H1 (cell line): ENCODE measurements around the gene CORO7. TPM values are rescaled to one million over a fixed set of nuclear protein-coding genes. Genes with fewer than 3 reads are reported as not detected.

Experiments
- CTCF ChIA-PET: fragments of 300-600 bp; sonication (Branson Sonifier 250); formaldehyde crosslinking; loops from one replicate; lab custom pipeline; 2021; ENCODE audit not compliant: partially characterized antibody; lab: Charles Lee
- POLR2A ChIA-PET: fragments of 300-600 bp; sonication (Branson Sonifier 250); formaldehyde crosslinking; loops from one replicate; lab custom pipeline; 2021; ENCODE audit warnings: inconsistent platforms; ENCODE audit not compliant: partially characterized antibody; lab: Charles Lee
- DNase-seq, 2 experiments: peaks; one replicate each; pipeline versions ENCODE4 v3.0.0 to v3.0.0-alpha.2; 2010 to 2022; ENCODE audit warnings: low spot score in 2 of 2, low read depth in 1 of 2, mixed read lengths in 1 of 2
- FAIRE-seq: peaks from 2 replicates; lab custom pipeline; 2011; peaks lifted over from hg19 to GRCh38; lab: Jason Lieb, UNC
- H2AFZ ChIP-seq: 2 replicates; pipeline ENCODE4 v1.8.1; 2012; ENCODE audit warnings: low read length, inconsistent platforms
- H2AK5ac ChIP-seq: 2 replicates; pipeline ENCODE4 v1.6.1; 2013; ENCODE audit warnings: low read depth, low read length
- H2BK120ac ChIP-seq: replicated peaks from 2 replicates; pipeline ENCODE3; 2013; ENCODE audit warnings: low read depth, low read length, inconsistent platforms
- H2BK12ac ChIP-seq: 2 replicates; pipeline ENCODE4 v1.6.1; 2013; ENCODE audit warnings: low read depth, low read length
- H2BK15ac ChIP-seq: 2 replicates; pipeline ENCODE4 v1.6.1; 2013; ENCODE audit warnings: low read length
- H2BK20ac ChIP-seq: 2 replicates; pipeline ENCODE4 v1.6.1; 2013; ENCODE audit warnings: low read length
- H2BK5ac ChIP-seq: 2 replicates; pipeline ENCODE4 v1.6.1; 2013; ENCODE audit warnings: low read depth, low read length
- H3K14ac ChIP-seq: 2 replicates; pipeline ENCODE4 v1.6.1; 2013; ENCODE audit warnings: inconsistent platforms; ENCODE audit not compliant: insufficient read length
- H3K18ac ChIP-seq: 2 replicates; pipeline ENCODE4 v1.6.1; 2013; ENCODE audit warnings: low read length; ENCODE audit errors: extremely low read depth
- H3K23ac ChIP-seq: 2 replicates; pipeline ENCODE4 v1.6.1; 2013; ENCODE audit warnings: inconsistent platforms; ENCODE audit not compliant: insufficient read length
- H3K23me2 ChIP-seq: 2 replicates; pipeline ENCODE4 v1.6.1; 2013; ENCODE audit warnings: low read depth, low read length
- H3K27ac ChIP-seq: 2 replicates; pipeline ENCODE4 v1.6.1; 2011; ENCODE audit warnings: low read depth, low read length, inconsistent platforms
- H3K27me3 ChIP-seq, 4 experiments: replicated peaks in 1 of 4; 1 replicate in 1 of 4; 2 replicates in 3 of 4; pipeline versions ENCODE4 v1.6.1 to v1.8.1; 2011 to 2013; ENCODE audit warnings: low read length in 3 of 4, mild to moderate bottlenecking in 3 of 4, inconsistent platforms in 2 of 4, mixed read lengths in 2 of 4, moderate library complexity in 1 of 4; ENCODE audit not compliant: control insufficient read depth in 3 of 4, insufficient read depth in 3 of 4; ENCODE audit errors: extremely low read depth in 1 of 4
- H3K36me3 ChIP-seq, 4 experiments: 2 replicates each; pipeline versions ENCODE4 v1.6.1 to v1.8.1; 2011 to 2013; ENCODE audit warnings: mild to moderate bottlenecking in 4 of 4, low read length in 3 of 4, moderate library complexity in 2 of 4, control low read depth in 1 of 4, inconsistent platforms in 1 of 4; ENCODE audit not compliant: insufficient read depth in 4 of 4, control insufficient read depth in 2 of 4
- H3K4ac ChIP-seq: replicated peaks from 2 replicates; pipeline ENCODE3; 2013; ENCODE audit warnings: low read length, low read depth, mixed read lengths, inconsistent platforms; ENCODE audit not compliant: insufficient read length
- H3K4me1 ChIP-seq, 4 experiments: replicated peaks in 1 of 4; 1 replicate in 1 of 4; 2 replicates in 3 of 4; pipeline versions ENCODE4 v1.6.1 to v1.8.1; 2011 to 2013; ENCODE audit warnings: low read length in 3 of 4, inconsistent platforms in 2 of 4, mixed read lengths in 1 of 4; ENCODE audit not compliant: insufficient read depth in 4 of 4, control insufficient read depth in 3 of 4
- H3K4me2 ChIP-seq, 2 experiments: 2 replicates each; pipeline versions ENCODE4 v1.6.1 to v1.8.1; 2011 to 2013; ENCODE audit warnings: low read depth in 2 of 2, low read length in 2 of 2, control low read depth in 1 of 2, inconsistent platforms in 1 of 2, mild to moderate bottlenecking in 1 of 2; ENCODE audit not compliant: insufficient read depth in 1 of 2
- H3K4me3 ChIP-seq, 4 experiments: fragments of 200-600, 300-600 bp in 1 of 4; sonication (generic), shearing (Covaris generic), sonication (Bioruptor Twin) in 1 of 4; 2 replicates each; pipeline versions ENCODE4 v1.5.1 to v1.8.1; 2011 to 2016; ENCODE audit warnings: low read length in 4 of 4, low read depth in 3 of 4, control low read depth in 2 of 4, inconsistent platforms in 2 of 4, mild to moderate bottlenecking in 2 of 4, mixed read lengths in 1 of 4, moderate library complexity in 1 of 4; ENCODE audit not compliant: insufficient read depth in 2 of 4; ENCODE audit errors: extremely low read depth in 1 of 4
- H3K56ac ChIP-seq: replicated peaks from 2 replicates; pipeline ENCODE3; 2013; ENCODE audit warnings: low read depth, mild to moderate bottlenecking, mixed read lengths, low read length, inconsistent platforms; ENCODE audit not compliant: insufficient read length
- H3K79me1 ChIP-seq: 2 replicates; pipeline ENCODE4 v1.6.1; 2013; ENCODE audit warnings: low read depth, low read length, control low read depth
- H3K79me2 ChIP-seq, 2 experiments: 2 replicates each; pipeline versions ENCODE4 v1.6.1 to v1.8.1; 2012 to 2013; ENCODE audit warnings: low read length in 2 of 2, mild to moderate bottlenecking in 2 of 2, inconsistent platforms in 1 of 2; ENCODE audit not compliant: insufficient read depth in 2 of 2, control insufficient read depth in 1 of 2
- H3K9ac ChIP-seq, 4 experiments: replicated peaks in 1 of 4; 1 replicate in 1 of 4; 2 replicates in 3 of 4; pipeline versions ENCODE4 v1.6.1 to v1.8.1; 2011 to 2013; ENCODE audit warnings: low read depth in 3 of 4, low read length in 3 of 4, control low read depth in 2 of 4, mild to moderate bottlenecking in 2 of 4, moderate library complexity in 2 of 4, inconsistent platforms in 1 of 4; ENCODE audit errors: extremely low read depth in 1 of 4
- H3K9me3 ChIP-seq, 2 experiments: 2 replicates each; pipeline versions ENCODE4 v1.6.1 to v1.8.1; 2012 to 2013; ENCODE audit warnings: mild to moderate bottlenecking in 2 of 2, moderate library complexity in 2 of 2, control low read depth in 1 of 2, inconsistent platforms in 1 of 2, low read depth in 1 of 2, low read length in 1 of 2, mixed read lengths in 1 of 2; ENCODE audit not compliant: insufficient read depth in 2 of 2
- H4K20me1 ChIP-seq, 2 experiments: replicated peaks in 1 of 2; 2 replicates each; pipeline versions ENCODE3 to v1.8.1; 2011 to 2013; ENCODE audit warnings: inconsistent platforms in 2 of 2, low read length in 2 of 2, mild to moderate bottlenecking in 1 of 2; ENCODE audit not compliant: insufficient read depth in 2 of 2, control insufficient read depth in 1 of 2
- H4K5ac ChIP-seq: 2 replicates; pipeline ENCODE4 v1.6.1; 2013; ENCODE audit warnings: low read length, low read depth, mixed read lengths, inconsistent platforms; ENCODE audit not compliant: insufficient read length
- H4K8ac ChIP-seq: 2 replicates; pipeline ENCODE4 v1.8.0; 2013; ENCODE audit warnings: mild to moderate bottlenecking, moderate library complexity, low read length, inconsistent platforms; ENCODE audit not compliant: insufficient read depth; ENCODE audit errors: extremely low read depth
- H4K91ac ChIP-seq: replicated peaks from 2 replicates; pipeline ENCODE3; 2013; ENCODE audit warnings: low read length, mixed read lengths, inconsistent platforms; ENCODE audit not compliant: insufficient read length
- BACH1 ChIP-seq: IDR thresholded peaks from 2 replicates; pipeline ENCODE4 v1.6.1; 2012; ENCODE audit warnings: low read length, improper control_type of control experiment
- CTBP2 ChIP-seq: IDR thresholded peaks from 2 replicates; pipeline ENCODE4 v1.7.0; 2011; ENCODE audit warnings: borderline replicate concordance, mild to moderate bottlenecking, moderate library complexity, mixed read lengths, low read length; ENCODE audit not compliant: insufficient read depth, insufficient read length
- HDAC2 ChIP-seq, 2 experiments: fragments of 300-600 bp in 1 of 2; sonication (generic) in 1 of 2; IDR thresholded peaks; 2 replicates each; pipeline ENCODE4 v1.6.1; 2011 to 2012; ENCODE audit warnings: low read depth in 2 of 2, low read length in 2 of 2, mild to moderate bottlenecking in 2 of 2, moderate library complexity in 2 of 2, borderline replicate concordance in 1 of 2, inconsistent platforms in 1 of 2
- JUN ChIP-seq: IDR thresholded peaks from 2 replicates; pipeline ENCODE4 v1.6.1; 2011; ENCODE audit warnings: low read depth, mild to moderate bottlenecking, improper control_type of control experiment, low read length
- MAFK ChIP-seq: IDR thresholded peaks from 2 replicates; pipeline ENCODE4 v1.6.1; 2012; ENCODE audit warnings: low read depth, mild to moderate bottlenecking, improper control_type of control experiment, low read length
- NANOG ChIP-seq: IDR thresholded peaks from 2 replicates; pipeline ENCODE4 v1.6.1; 2011; ENCODE audit warnings: low read length, low read depth, mild to moderate bottlenecking, inconsistent platforms; ENCODE audit not compliant: insufficient read depth, poor library complexity, severe bottlenecking
- RFX5 ChIP-seq: IDR thresholded peaks from 2 replicates; pipeline ENCODE4 v1.6.1; 2011; ENCODE audit warnings: low read depth, low read length, improper control_type of control experiment, borderline replicate concordance
- RXRA ChIP-seq: IDR thresholded peaks from 2 replicates; pipeline ENCODE4 v1.6.1; 2011; ENCODE audit warnings: low read depth, mild to moderate bottlenecking, low read length, moderate library complexity; ENCODE audit not compliant: insufficient read depth
- SIN3A ChIP-seq, 2 experiments: IDR thresholded peaks in 1 of 2; conservative IDR thresholded peaks in 1 of 2; 2 replicates each; pipeline ENCODE4 v1.6.1; 2011 to 2012; ENCODE audit warnings: low read length in 2 of 2, improper control_type of control experiment in 1 of 2, low read depth in 1 of 2, mild to moderate bottlenecking in 1 of 2
- YY1 ChIP-seq: IDR thresholded peaks from 2 replicates; pipeline ENCODE4 v1.6.1; 2011; ENCODE audit warnings: low read depth, mild to moderate bottlenecking, low read length
- WGBS, 2 experiments: shearing (Covaris generic) in 1 of 2; methylation state at CpG; one replicate each; pipeline versions ENCODE4 v1.1.6 to v1.1.7; 2013 to 2015; ENCODE audit warnings: low lambda C conversion rate in 2 of 2, mixed read lengths in 2 of 2, inconsistent platforms in 1 of 2, low coverage in 1 of 2, missing lambda C conversion rate in 1 of 2; ENCODE audit not compliant: insufficient replicate concordance in 2 of 2, insufficient coverage in 1 of 2, insufficient read length in 1 of 2; ENCODE audit errors: extremely low coverage in 1 of 2, missing lambda C conversion rate in 1 of 2; 5-methylcytosine and 5-hydroxymethylcytosine counted together
- polyA plus RNA-seq, 7 experiments: library from polyadenylated mRNA; depleted of rRNA in 3 of 7; stranded (reverse) in 5 of 7; unstranded in 2 of 7; fragments of >200 nt in 5 of 7; fragments of 200-250 nt in 2 of 7; gene quantifications; 1 replicate in 5 of 7; 2 replicates in 1 of 7; 4 replicates in 1 of 7; pipeline versions ENCODE4 v1.2.1 to v1.2.3, GENCODE V29; 2011 to 2013; ENCODE audit warnings: missing spikeins in 2 of 7, mixed read lengths in 2 of 7
- total RNA-seq: library from RNA; stranded (reverse); fragmentation: NEBNext Ultra II Directional; extraction: Animal tissue kit (Norgen Biotek cat#: 25700); gene quantifications from 2 replicates; pipeline ENCODE4 v1.2.1, GENCODE V29; 2021

CORO7 gene
- total and polyA plus RNA-seq, 2 of the 8 experiments (the other 6 are each of a cell fraction or from before 2014, with no cell fraction given): 25.2 to 29.8 TPM

GRCh38 chr16:4322121-4323052 lies 94.0 kb downstream of the CORO7 start:
- Histone ChIP-seq H2BK120ac (no peak overlapping the region), H2BK5ac (0 out of 2 replicates have a peak overlapping the region, but pooled peaks have one; percentile 13), H3K4me2 (no peak overlapping the region), H2BK12ac (peak overlapping the region; percentile 68; the same call in 1 of the 2 replicates), H2BK15ac (no peak overlapping the region), H3K9me3 (no peaks in the 10 kb centered on the region), H2BK20ac (no peak overlapping the region), H3K56ac (no peak overlapping the region), H4K91ac (peak overlapping the region; percentile 6), H3K23ac (no peak overlapping the region), H3K4me1 (peaks cover 0 to 44% (median 38%) of the 10 kb centered on the region in 4 experiments; a peak in 6 of 7 replicates), H4K5ac (no peak overlapping the region), H4K8ac (peak overlapping the region; percentile 71; the same call in 1 of the 2 replicates), H3K23me2 (no peaks in the 10 kb centered on the region; the same call in 1 of the 2 replicates), H3K18ac (no peak overlapping the region), H4K20me1 (peaks cover 19 to 27% of the 10 kb centered on the region in 2 experiments), H3K27me3 (no peaks in the 10 kb centered on the region), H2AFZ (no peak overlapping the region), H3K79me2 (peaks cover 0 to 74% of the 10 kb centered on the region in 2 experiments; a peak in 2 of 4 replicates), H2AK5ac (no peak overlapping the region), H3K14ac (no peak overlapping the region), H3K36me3 (no peaks in the 10 kb centered on the region), H3K4me3 (no peak overlapping the region), H3K27ac (no peak overlapping the region), H3K4ac (no peak overlapping the region), H3K79me1 (peaks cover 13% of the 10 kb centered on the region), H3K9ac (no peak overlapping the region)
- no peak for FAIRE-seq
- DNase-seq: no peak
- POLR2A ChIA-PET: interaction anchor here (1.1 to 8.9 kb wide), 7 partner anchors 13 to 56 kb away, joined by 3 to 80 read pairs (median 7); partner anchors contain the start of genes PAM16 and TFAP4
- WGBS, 2 experiments: 89% methylated on average over 23 of the region's 30 CpGs; no CpG with 5 or more reads in 1 of the 2 experiments
- CTCF ChIA-PET: interaction anchor here (0.6 to 8.6 kb wide), 9 partner anchors 12 to 81 kb away, joined by 3 to 69 read pairs (median 7); no protein-coding TSS in a partner anchor
- TF ChIP-seq NANOG (no peak), RXRA (no peak), JUN (no peak), RFX5 (no peak), YY1 (no peak), SIN3A (conservative IDR thresholded peaks at IDR 0.05 in 1 of 2, IDR thresholded peaks at IDR 0.05 in 1 of 2; ENCODE audit: low read depth in 1 of 2, low read length in 2 of 2) (no peak), HDAC2 (IDR thresholded peaks at IDR 0.05; ENCODE audit: borderline replicate concordance in 1 of 2, low read depth in 2 of 2, low read length in 2 of 2) (no peak), MAFK (no peak), CTBP2 (no peak), BACH1 (no peak)
